Epithelial cell of prostate (primary cell): Measurements from ENCODE around the gene DUSP11.
A peak's percentile ranks its signal among the peaks of the same experiment; 100 is the strongest.
"Not testable (repeated sequence)": the region's sequence is repeated elsewhere in the genome, so short reads cannot be mapped to it uniquely, and the experiment has no call there.

Experiments
- DNase-seq: peaks from one replicate; pipeline ENCODE4 v3.0.0-alpha.2; 2011; ENCODE audit warnings: low read depth, low spot score
- H3K27ac ChIP-seq: fragments of 450-650 bp; 2 replicates; pipeline ENCODE4 v1.5.1; 2017; ENCODE audit warnings: mild to moderate bottlenecking

The DUSP11 gene

GRCh38 chr2:73776869-73777519 is 2.9 kb downstream of the DUSP11 start:
- peak overlapping the region; percentile 89 for H3K27ac ChIP-seq
- peak; percentile 78 for DNase-seq

GRCh38 chr2:73776381-73776780 is 3.5 kb downstream of the DUSP11 start:
- DNase-seq: no peak
- peak overlapping the region; percentile 89 for H3K27ac ChIP-seq

GRCh38 chr2:73772819-73773218 is 7.1 kb downstream of the DUSP11 start:
- H3K27ac ChIP-seq: no peak overlapping the region
- DNase-seq: no peak

GRCh38 chr2:73770725-73771124 is 9.2 kb downstream of the DUSP11 start:
- H3K27ac ChIP-seq: no peak overlapping the region
- no peak for DNase-seq

- no peak for DNase-seq
- H3K27ac ChIP-seq: peak overlapping the region; percentile 30
These were observed 12.9 kb downstream of the DUSP11 start for GRCh38 chr2:73766994-73767393.

GRCh38 chr2:73766349-73766748 is 13.6 kb downstream of the DUSP11 start:
- peak overlapping the region; percentile 30 for H3K27ac ChIP-seq
- no peak for DNase-seq

GRCh38 chr2:73764945-73765344 is 15.0 kb downstream of the DUSP11 start:
- DNase-seq: no peak
- H3K27ac ChIP-seq: no peak overlapping the region

GRCh38 chr2:73762571-73762970 is 17.3 kb downstream of the DUSP11 start:
- no peak overlapping the region for H3K27ac ChIP-seq
- no peak for DNase-seq

- no peak overlapping the region for H3K27ac ChIP-seq
- DNase-seq: no peak
These were observed 20.0 kb downstream of the DUSP11 start for GRCh38 chr2:73759904-73760303.

- H3K27ac ChIP-seq: no peak overlapping the region
- no peak for DNase-seq
These were observed 20.6 kb downstream of the DUSP11 start for GRCh38 chr2:73759285-73759764.

- H3K27ac ChIP-seq, DNase-seq: not testable (repeated sequence)
These were observed 25.6 kb downstream of the DUSP11 start for GRCh38 chr2:73754332-73754731.

- no peak overlapping the region for H3K27ac ChIP-seq
- DNase-seq: no peak
These were observed 30.6 kb downstream of the DUSP11 start for GRCh38 chr2:73749314-73749713.

- H3K27ac ChIP-seq: no peak overlapping the region
- DNase-seq: no peak
These were observed 33.1 kb downstream of the DUSP11 start for GRCh38 chr2:73746877-73747208.

- H3K27ac ChIP-seq: no peak overlapping the region
- no peak for DNase-seq
These were observed 33.7 kb downstream of the DUSP11 start for GRCh38 chr2:73746015-73746876.

GRCh38 chr2:73740767-73741166 is 39.1 kb downstream of the DUSP11 start:
- no peak overlapping the region for H3K27ac ChIP-seq
- DNase-seq: no peak

GRCh38 chr2:73739101-73739500 is 40.8 kb downstream of the DUSP11 start:
- peak; percentile 10 for DNase-seq
- no peak overlapping the region for H3K27ac ChIP-seq

GRCh38 chr2:73736855-73737779 is 42.8 kb downstream of the DUSP11 start, which contains the start of gene TPRKB:
Gene TPRKB (minus strand): TSS chr2:73737345. CDS start chr2:73734569, 2,776 bp downstream.
- peak; percentile 64 for DNase-seq
- H3K27ac ChIP-seq: peak within 1 kb of the TSS; percentile 54

- peak overlapping the region; percentile 54 for H3K27ac ChIP-seq
- no peak for DNase-seq
These were observed 43.5 kb downstream of the DUSP11 start for GRCh38 chr2:73736378-73736777.

- H3K27ac ChIP-seq: no peak overlapping the region
- no peak for DNase-seq
These were observed 49.1 kb downstream of the DUSP11 start for GRCh38 chr2:73730810-73731209.

GRCh38 chr2:73728711-73729110 is 51.2 kb downstream of the DUSP11 start:
- no peak for DNase-seq

More at GRCh38 chr2:73728711-73729110, 51.2 kb downstream of the DUSP11 start:
- H3K27ac ChIP-seq: no peak overlapping the region
